A549 (cell line): Measurements from ENCODE around the gene DLGAP5.

Experiments used
- CHD2 ChIP-seq: fragments of 150-350 bp; IDR thresholded peaks from 2 replicates; pipeline ENCODE4 v1.6.1; 2014; ENCODE audit warnings: low read length; ENCODE audit not compliant: partially characterized antibody
- MYC ChIP-seq: IDR thresholded peaks from 2 replicates; pipeline ENCODE4 v1.6.1; 2012; ENCODE audit warnings: mild to moderate bottlenecking, inconsistent platforms, low read length, improper control_type of control experiment, borderline replicate concordance

GRCh38 chr14:55103005-55103640, 88.3 kb downstream of the DLGAP5 start:
- no peak for TF ChIP-seq CHD2
- TF ChIP-seq MYC, result no peak
